Chondrocyte (in vitro differentiated cells): ENCODE results near the gene DNAJC7. TPM values are rescaled to one million over a fixed set of nuclear protein-coding genes. Genes with fewer than 3 reads are reported as not detected.

Experiments used
- DNase-seq: peaks from one replicate; pipeline ENCODE4 v3.0.0; 2021; ENCODE audit warnings: mixed read lengths, low spot score
- H3K27ac Mint-ChIP-seq: one replicate; pipeline ENCODE4 v1.8.0; 2021; ENCODE audit warnings: mild to moderate bottlenecking, moderate library complexity, mixed read lengths; ENCODE audit not compliant: unreplicated experiment
- H3K27me3 Mint-ChIP-seq: 2 replicates; pipeline ENCODE4 v1.8.0; 2021; ENCODE audit warnings: low read depth, mixed read lengths
- H3K36me3 Mint-ChIP-seq: 2 replicates; pipeline ENCODE4 v1.8.0; 2021; ENCODE audit warnings: low read depth, mixed read lengths
- H3K4me1 Mint-ChIP-seq: 2 replicates; pipeline ENCODE4 v1.8.0; 2021; ENCODE audit warnings: low read depth, mild to moderate bottlenecking, mixed read lengths
- H3K4me3 Mint-ChIP-seq: one replicate; pipeline ENCODE4 v1.8.0; 2021; ENCODE audit warnings: mild to moderate bottlenecking, moderate library complexity, mixed read lengths; ENCODE audit not compliant: unreplicated experiment
- H3K9me3 Mint-ChIP-seq: 2 replicates; pipeline ENCODE4 v1.8.0; 2021; ENCODE audit warnings: low read depth, mixed read lengths
- CTCF ChIP-seq: fragments of 200-600 bp; sonication (generic); IDR thresholded peaks from 2 replicates; pipeline ENCODE4 v1.5.0; 2021; ENCODE audit warnings: antibody characterized with exemption, mild to moderate bottlenecking, moderate library complexity
- total RNA-seq: library from RNA; stranded (reverse); gene quantifications from 3 replicates; pipeline ENCODE4 v1.2.1, GENCODE V29; 2021

The DNAJC7 gene
- total RNA-seq, 1 donor from 2014 or later: 51.2 TPM

DNA sequence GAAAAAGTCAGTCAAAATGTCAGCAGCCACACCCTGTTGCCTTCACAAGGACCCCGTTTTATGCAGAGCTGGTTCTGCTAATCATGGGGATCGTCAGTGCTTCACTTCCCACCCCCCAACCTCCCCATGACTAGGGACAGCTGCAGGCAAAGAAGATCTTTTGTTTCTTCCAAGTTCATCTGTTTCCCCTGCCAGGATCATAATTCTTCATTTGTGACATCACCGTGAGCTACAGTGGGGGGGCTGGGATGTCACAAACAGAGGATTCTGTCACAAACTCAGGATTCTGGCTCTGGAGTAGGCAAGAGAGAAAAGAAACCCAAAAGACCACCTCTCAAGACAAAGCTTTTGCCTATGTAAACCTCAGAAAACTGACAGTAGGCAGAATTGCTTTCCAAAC, 24.7 kb downstream of the DNAJC7 start:
- Mint-ChIP-seq H3K4me3 (no peak overlapping the region), H3K4me1 (peaks cover 5% of the 10 kb centered on the region), H3K27me3 (no peaks in the 10 kb centered on the region), H3K9me3 (no peaks in the 10 kb centered on the region), H3K36me3 (peaks cover 45% of the 10 kb centered on the region), H3K27ac (no peak overlapping the region)
- no peak for DNase-seq
- no peak for TF ChIP-seq CTCF

DNA sequence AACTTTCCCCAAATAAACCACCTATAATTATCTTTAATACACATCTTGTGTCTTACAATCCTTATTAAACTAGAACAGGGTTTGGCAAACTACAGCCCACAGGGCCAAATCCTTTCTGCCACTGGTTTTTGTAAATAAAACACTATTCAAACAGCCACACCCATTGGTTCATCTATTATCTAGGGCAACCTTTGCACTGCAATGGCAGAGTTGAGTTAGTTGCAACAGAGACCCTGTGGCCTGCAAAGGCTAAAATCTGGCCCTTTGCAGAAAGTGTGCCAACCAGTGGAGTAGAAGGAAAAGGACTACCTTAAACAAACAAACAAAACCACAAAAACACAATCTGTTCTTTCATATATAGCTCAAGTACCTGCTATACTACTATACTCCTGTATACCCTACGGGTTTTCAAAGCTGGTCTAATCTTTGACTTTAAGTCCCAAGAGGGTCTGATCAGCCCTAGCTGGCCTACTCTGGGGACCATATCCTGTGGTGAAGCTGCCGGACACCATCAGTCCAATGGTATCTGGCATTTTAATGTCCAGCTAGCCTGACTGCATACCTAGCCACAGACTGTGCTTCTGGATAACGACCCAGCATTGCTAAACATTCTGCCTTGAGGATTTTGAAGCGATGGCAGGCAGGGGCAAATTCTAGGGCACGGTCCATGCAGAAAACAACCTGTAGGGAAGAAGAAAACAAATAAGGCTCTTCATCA, 27.4 kb downstream of the DNAJC7 start:
- no peak overlapping the region for H3K27ac Mint-ChIP-seq
- no peaks in the 10 kb centered on the region for H3K9me3 Mint-ChIP-seq
- peaks cover 38% of the 10 kb centered on the region for H3K36me3 Mint-ChIP-seq
- TF ChIP-seq CTCF: no peak
- H3K4me1 Mint-ChIP-seq: peaks cover 5% of the 10 kb centered on the region
- H3K27me3 Mint-ChIP-seq: no peaks in the 10 kb centered on the region
- DNase-seq: no peak
- H3K4me3 Mint-ChIP-seq: no peak overlapping the region

DNA sequence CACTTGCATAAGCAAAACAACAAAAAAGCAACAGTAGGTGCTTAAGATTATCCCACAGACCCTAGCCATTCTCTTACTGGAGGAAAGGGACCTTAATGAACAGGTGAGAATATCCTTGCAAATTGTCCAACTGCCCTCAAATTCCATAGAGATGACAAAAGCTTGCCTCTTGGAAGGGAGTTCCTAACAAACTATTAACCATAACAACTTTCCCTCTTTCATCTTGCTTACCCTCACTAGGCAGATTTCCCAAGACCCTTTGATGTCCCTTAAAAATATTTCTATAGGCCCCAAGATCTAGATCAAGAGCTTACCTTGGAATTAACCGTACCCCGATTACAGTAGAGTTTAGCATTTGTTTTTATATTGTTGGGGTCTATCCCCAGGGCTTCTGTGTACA, 28.8 kb downstream of the DNAJC7 start:
- Mint-ChIP-seq H3K36me3 (peaks cover 39% of the 10 kb centered on the region), H3K9me3 (no peaks in the 10 kb centered on the region), H3K27ac (peak overlapping the region; percentile 14), H3K27me3 (no peaks in the 10 kb centered on the region), H3K4me3 (no peak overlapping the region), H3K4me1 (peaks cover 5% of the 10 kb centered on the region)
- no peak for TF ChIP-seq CTCF
- DNase-seq: no peak

DNA sequence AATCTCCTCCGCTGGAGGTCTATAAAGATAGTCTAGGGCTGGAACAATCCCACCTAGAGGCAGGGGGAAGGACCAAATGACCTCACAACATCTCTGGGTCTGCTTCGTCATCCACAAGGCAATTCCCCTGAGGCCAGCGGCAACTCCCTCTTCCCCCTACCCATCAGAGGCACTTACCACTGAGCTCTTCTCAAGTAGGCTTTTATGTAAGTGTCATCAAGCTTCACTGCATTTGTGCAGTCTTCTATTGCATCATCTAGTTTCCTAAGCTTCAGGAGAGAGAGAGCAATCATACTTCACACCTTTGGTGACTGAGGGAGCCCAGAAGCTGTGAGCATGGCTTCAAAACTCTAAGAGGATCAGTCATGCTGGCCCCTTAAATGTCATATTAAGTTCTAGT, 29.6 kb downstream of the DNAJC7 start:
- no peak for DNase-seq
- Mint-ChIP-seq H3K4me3 (no peak overlapping the region), H3K36me3 (peaks cover 34% of the 10 kb centered on the region), H3K4me1 (peaks cover 2% of the 10 kb centered on the region), H3K27me3 (no peaks in the 10 kb centered on the region), H3K9me3 (no peaks in the 10 kb centered on the region), H3K27ac (peak overlapping the region; percentile 33)
- TF ChIP-seq CTCF: no peak

DNA sequence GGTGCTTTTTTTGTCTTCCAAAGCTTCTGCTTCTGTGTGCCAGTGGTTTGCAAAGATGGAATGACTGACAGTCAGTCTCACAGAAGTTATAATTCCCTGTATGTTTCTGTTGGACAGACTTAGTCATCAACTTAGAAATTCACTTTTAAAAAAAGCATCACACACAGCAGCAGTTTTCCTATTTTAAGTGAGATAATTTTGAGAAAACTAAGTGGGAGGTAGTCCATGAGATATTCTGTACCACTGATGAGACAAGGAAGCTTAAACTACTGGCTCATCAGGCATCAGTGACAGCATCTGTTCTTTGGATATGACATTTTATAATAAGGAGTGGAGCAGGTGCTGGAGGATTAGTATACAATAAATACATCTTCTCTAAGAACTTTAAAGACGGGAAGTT, 30.6 kb downstream of the DNAJC7 start:
- Mint-ChIP-seq H3K9me3 (no peaks in the 10 kb centered on the region), H3K36me3 (peaks cover 34% of the 10 kb centered on the region), H3K4me3 (no peak overlapping the region), H3K27me3 (no peaks in the 10 kb centered on the region), H3K27ac (no peak overlapping the region), H3K4me1 (no peaks in the 10 kb centered on the region)
- no peak for TF ChIP-seq CTCF
- DNase-seq: no peak
